Suppressor macrophage treated with lipopolysaccharide for 1 hour (primary cell): Measurements from ENCODE around the gene XAB2.

Experiments used
- DNase-seq, 3 donors: peaks; one replicate each; pipeline ENCODE4 v3.0.0-alpha.2; 2020 to 2022

The XAB2 gene

DNA sequence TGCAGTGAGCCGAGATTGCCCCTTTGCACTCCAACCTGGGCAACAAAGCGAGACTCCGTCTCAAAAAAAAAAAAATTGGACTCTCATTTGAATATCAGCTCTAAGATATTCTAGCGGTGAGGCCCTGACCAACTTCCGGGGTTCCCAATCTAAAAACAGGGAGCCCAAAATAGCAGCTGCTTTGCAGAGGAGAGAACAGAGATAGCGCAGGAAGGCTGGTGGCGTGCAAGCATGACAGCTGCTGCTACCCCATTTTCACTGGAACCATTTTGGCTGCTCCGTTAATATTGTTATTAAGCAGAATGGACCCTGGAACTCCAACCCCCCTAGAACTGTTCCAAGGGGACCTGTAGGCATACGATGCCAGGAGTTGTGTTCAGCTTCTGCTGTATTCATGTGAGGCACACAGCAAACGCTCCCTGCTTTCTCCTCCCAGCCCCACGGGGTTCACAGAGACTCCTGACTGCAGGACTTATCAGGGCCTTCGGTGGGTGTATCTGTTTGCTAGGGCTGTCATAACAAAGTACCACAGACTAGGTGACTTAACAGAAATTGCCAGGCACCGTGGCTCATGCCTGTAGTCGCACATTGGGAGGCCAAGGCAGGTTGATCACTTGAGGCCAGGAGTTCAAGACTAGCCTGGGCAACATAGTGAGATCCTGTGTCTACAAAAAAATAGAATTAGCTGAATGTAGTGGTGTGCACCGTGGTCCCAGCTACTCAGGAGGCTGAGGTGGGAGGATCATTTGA is 19.1 kb upstream of the XAB2 start:
- no peak for DNase-seq

DNA sequence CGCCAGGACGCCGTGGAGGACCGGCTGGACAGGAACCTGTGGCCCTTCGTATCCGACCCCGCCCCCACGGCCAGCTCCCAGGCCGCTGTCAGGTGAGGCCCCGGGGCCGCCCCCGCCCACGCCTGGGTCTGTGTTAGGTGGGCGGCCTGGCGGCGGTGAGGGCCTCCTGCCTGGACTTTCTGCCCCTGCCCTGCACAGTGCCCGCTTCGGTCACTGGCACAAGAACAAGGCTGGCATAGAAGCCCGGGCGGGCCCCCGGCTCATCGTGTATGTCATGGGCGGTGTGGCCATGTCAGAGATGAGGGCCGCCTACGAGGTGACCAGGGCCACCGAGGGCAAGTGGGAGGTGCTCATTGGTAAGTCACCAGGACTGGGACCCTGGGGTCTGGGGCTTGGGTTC is 17.8 kb upstream of the XAB2 start:
- no peak for DNase-seq

DNA sequence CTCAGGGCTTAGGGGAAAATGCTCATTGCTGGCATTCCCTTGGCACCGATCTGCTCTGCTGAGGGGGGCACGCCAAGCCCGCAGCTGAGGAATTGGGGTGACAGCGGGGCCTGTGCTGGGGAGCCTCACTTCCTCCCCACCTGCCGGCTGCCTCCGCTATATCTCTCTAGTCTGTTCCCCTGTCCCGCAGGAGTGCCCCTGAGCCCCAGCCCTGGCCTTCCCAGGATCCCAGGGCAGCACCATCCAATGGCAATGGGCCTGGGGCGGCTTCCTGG is 17.0 kb upstream of the XAB2 start:
- DNase-seq = no peak

DNA sequence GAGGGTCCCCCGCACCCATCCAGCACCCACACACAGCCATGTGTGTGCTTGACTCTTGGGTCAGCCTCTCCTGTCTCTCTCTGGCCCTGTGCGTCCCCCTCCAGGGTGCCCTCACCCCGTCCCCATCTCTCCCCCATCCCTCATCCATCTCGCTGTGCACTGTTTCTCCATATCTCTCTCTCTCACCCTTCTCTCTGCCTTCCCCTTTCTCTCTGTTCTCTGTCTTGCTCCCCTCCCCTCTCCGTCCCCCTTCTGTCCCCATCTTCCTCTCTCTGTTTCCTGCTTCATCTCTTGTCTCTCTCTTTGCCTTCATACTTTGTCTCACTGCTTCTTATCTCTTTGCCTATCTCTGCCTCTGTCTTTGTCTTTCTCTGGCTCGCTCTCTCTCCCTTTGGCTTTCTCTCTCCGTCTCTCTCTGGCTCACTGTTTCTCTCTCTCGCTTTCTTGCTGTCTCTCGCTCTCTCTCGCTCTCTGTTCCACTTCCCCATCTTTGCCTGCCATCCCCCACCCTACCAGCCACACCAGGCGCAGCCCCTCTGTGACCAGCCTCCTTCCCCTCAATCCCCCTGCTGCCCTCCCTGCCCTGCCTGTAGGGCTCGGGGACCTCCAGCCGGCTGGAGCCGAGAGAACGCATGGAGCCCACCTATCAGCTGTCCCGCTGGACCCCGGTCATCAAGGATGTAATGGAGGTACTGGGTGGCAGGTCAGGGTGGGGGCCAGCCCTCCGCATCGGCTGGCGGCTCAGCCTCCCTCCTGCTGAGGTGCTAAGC is 16.5 kb upstream of the XAB2 start:
- no peak for DNase-seq

DNA sequence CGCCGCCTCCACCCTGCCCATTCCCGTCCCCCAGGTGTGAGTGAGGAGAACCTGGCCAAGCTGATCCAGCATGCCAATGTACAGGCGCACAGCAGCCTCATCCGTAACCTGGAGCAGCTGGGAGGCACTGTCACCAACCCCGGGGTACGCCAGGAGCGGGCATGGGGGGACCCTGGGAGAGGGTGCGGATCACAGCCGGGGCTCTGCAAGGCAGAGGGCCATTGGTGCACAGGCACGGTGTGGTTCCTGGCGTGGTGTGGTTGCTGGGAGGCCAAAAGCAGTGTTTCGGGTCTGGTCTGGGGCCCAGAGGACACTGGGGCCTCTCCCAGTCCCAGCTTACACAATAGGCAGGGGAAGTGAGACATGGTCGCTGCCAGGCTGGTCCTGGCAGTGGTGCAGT is 15.8 kb upstream of the XAB2 start:
- DNase-seq = peak; percentile 29 to 48 (median 45)

DNA sequence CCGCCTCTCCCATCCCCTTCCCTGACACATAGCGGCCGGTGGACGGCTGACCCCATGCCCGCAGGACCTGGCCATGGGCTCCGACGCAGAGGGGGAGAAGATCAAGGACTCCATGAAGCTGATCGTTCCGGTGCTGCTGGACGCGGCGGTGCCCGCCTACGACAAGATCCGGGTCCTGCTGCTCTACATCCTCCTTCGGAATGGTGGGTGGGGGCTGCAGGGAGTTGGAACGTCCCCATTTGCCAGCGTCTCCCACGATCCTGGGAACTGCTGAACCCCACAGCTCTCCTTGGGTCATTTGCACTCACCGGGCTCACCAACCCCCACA is 15.2 kb upstream of the XAB2 start:
- no peak for DNase-seq

DNA sequence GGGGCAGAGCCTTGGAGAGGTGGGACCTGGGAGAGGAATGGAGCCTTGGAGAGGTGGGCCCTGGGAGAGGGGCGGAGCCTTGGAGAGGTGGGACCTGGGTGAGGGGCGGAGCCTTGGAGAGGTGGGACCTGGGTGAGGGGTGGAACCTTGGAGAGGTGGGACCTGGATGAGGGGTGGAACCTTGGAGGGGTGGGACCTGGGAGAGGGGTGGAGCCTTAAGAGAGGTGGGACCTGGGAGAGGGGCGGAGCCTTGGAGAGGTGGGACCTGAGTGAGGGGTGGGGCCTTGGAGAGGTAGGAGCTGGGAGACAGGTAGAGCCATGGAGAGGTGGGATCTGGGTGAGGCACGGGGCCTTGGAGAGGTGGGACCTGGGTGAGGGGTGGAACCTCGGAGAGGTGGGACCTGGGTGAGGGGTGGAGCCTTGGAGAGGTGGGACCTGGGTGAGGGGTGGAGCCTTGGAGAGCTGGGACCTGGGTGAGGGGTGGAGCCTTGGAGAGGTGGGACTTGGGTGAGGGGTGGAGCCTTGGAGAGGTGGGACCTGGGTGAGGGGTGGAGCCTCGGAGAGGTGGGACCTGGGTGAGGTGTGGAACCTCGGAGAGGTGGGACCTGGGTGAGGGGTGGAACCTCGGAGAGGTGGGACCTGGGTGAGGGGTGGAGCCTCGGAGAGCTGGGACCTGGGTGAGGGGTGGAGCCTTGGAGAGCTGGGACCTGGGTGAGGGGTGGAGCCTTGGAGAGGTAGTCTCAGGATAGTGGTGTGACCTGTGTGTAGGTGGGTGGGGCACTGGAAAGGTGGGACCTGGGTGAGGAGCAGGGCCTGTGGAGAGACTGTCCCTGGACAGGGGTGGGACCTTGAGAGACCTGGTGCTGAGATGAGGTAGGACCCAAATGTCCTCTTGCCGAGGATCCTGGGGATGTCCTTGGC is 14.5 kb upstream of the XAB2 start:
- DNase-seq = peak; percentile 43 to 66 (median 43)

DNA sequence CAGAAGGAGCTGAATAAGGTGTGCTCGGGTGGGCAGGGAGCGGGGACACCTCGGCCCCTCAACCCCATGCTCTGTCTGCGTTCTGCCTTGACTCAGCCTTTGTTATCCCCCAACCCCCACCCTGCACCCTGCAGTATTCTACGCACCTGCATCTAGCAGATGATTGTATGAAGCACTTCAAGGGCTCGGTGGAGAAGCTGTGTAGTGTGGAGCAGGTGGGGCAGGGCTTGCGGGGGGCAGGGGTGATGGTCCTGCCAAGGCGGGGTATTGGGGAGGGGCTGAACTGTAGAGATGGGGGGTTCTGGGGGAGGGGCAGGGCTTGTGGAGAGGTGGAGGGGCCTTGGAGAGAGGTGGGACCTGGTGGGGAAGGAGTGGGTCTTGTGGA is 13.7 kb upstream of the XAB2 start:
- DNase-seq = no peak

DNA sequence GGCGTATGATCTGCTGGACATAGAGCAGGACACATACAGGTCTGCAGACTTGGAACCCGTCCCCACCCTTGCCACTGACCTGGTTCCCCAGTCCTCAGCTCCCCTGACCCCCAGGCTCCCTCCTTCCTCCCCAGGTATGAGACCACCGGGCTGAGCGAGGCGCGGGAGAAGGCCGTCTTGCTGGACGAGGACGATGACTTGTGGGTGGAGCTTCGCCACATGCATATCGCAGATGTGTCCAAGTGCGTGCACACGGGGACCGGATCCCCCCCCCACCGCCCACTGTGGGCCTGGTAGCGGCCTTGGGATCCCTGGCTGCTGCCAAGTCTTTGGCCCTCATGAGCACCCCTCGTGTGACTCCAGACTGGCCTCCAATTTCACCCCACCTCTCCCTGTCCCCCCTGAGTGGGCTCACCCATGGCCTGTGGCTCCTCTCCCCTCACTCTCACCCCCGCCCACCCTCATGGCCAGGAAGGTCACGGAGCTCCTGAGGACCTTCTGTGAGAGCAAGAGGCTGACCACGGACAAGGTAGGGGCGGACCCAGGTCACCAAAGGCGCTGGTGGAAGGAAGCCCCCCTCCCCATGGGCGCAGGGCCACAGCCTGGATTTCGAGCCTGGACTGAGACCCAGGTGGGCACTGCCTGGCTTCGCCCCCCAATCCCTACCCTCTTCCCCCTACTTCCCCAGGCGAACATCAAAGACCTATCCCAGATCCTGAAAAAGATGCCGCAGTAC is 13.1 kb upstream of the XAB2 start:
- DNase-seq = no peak

DNA sequence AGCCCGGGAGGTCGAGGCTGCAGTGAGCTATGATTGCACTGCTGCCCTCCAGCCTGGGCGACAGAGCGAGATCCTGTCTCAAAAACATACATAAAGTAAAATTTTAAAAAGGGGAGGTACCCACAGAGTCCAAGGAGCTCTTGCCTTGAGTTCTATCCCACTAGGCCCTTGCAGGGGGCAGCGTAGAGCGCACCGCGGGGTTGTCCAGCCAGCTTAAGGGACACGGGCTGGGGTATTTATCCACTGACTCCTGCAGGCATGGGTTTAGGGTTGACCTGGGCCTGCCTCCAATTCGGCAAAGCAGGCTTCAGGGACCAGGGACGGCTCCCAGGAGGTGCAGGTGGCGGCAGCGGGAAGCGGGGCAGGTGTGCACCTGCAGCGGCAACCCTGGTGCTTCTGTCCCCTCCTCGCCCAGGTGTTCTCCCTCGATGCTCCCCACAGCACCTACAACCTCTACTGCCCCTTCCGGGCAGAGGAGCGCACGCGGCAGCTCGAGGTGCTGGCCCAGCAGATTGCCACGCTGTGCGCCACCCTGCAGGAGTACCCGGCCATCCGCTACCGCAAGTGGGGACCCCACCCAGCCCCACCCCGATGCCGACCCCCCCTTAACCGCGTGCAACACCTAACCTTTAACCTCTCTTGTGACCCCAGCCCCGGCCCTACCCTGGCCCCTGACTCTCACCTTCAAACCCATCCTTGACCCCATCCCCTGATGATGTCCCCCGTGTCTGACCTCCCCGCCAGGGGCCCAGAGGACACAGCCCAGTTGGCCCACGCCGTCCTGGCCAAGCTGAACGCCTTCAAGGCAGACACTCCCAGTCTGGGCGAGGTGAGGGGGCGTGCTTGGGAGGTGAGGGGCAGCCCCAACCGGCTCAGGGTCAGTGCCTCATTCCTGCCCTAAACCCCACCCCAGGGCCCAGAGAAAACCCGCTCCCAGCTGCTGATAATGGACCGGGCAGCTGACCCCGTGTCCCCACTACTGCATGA is 12.2 kb upstream of the XAB2 start:
- DNase-seq = no peak

DNA sequence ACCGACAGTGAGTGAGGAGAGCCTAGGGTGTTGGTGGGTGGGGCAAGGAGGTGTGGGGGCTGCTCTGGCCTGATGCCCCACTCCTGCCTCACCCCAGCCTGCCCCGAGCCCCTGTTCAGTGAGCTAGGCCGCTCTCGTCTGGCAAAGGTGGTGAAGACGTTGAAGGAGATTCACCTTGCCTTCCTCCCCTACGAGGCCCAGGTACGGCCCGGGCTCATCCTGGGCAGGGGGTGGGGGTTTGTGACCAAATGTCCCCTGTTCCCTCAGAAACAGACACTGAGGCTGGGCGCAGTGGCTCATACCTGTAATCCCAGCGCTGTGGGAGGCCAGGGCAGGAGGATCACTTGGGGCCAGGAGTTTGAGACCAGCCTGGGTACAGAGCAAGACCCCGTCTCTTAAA is 11.5 kb upstream of the XAB2 start:
- DNase-seq = no peak

DNA sequence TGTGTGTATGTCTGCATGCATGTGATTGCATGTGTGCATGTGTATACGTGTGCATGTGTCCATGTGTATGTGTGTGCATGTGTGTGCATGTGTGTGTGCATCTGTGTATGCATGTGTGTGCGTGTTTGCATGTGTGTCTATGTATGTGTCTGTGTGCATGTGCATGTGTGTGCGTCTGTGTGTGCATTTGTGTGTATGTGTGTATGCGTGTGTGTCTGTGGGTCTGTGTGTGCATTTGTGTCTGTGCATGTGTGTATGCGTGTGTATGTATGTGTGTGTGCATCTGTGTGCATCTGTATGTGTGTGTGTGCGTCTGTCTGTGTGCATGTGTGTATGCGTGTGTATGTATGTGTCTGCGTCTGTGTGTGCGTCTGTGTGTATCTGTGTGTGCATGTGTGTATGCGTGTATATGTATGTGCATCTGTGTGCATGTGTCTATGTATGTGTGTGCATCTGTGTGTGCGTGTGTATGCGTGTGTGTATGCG is 10.6 kb upstream of the XAB2 start:
- no peak for DNase-seq

DNA sequence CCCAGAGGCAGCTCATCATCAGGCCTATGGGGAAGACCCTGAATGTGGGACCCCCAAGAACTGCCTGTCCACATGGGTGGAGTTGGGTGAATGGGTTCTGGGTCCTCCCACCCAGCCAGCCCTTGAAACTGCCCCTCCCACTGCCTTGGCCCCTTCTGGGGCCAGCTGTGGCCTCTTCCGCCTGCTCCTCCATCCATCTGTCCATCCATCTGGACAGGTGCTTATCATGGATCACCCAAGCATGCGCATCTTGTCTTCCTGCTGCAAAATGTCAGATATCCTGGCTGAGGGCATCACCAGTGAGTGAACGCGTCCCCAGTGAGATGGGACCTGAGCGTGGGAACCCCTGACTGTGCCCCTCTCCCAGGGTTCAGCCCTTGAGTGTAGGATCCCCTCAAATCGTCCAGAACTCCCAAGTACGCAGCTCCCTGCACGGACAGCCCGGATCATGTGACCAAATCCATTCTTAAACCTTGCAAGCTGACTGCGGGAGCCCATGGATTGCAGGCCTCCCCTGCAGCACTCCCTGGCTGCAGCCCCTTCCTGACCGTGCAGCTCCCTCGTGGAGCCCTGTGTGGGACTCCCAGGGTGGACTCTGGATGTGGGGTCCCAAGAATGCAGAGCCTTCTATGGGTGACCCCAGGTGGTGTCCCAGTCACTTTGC is 9.6 kb upstream of the XAB2 start:
- no peak for DNase-seq

DNA sequence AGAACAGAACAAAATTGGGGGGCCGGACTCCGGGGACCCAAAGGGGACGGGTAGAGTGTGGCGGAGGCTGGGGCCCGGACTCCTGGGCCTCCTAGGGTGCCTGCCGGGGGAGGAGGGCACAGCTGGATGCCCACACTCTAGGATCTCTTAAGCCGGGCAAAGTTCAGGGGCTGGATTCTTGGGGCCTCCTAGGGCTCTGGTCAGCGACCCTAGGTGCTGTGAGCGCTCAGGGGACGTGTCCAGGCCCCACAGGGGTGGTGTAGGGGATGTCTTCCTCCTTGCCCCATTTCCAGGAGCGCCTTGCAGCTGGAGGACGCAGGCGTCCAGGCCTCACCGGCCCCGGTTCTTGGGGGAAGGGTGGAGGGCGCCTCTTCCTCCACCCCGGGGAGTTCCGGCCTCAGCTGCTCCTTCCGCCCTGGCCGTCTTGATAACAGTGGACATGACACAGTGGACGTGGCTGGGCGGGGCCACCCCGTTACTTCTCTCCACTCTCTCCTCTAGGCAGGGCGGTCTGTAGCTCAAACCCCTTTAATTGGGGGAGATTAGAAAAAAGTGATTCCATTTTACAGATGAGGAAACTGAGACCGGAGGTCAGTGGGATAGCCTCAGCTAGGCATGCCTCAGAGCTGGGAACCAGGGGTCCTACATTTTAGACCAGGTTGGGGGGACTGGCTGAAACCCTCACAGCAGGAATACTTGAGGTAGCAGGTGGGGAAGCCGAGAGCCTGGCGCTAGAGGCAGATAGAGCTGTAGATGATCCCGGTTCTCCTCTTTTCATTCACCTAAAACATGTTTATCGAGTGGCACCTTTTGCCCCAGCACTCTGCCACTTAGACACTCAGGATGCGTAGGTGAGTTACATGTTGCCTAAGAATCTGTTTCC is 8.3 kb upstream of the XAB2 start:
- peak; percentile 76 to 90 (median 82) for DNase-seq

DNA sequence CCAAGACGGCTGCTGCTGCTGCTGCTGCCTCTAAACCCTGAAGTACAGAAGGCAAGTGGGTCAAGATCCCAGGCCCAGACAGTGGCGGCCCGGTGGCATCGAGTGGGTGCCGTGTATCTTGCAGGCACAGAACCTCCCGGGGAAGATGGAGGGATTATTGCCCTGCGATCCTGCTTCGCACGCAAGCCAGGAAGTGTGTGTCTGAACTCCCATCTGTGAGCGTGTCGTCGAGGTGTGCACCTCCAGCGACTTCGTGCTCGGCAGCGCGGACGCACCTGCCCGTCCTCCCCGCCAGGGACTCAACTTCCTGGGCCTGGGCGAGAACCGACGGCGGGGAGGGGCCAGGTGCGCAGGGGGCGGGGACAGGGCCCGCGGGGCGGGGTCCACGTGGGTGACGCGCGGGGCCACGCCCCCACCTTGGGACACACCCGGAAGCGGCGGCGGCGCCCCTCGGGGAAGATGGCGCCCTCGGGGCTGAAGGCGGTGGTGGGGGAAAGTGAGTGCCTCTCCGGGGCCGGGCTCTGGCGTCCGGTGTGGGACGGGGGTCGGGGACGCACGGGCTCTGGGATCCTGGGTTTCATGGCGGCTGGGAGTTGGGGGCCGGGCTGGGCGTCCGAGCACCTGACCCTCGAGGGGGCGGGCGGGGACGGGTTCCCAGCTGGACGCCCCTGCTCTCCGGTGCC is 7.5 kb upstream of the XAB2 start, which contains the start of gene STXBP2:
TSS of gene STXBP2 (plus strand) at position 420 of the 683 bp plus-strand sequence. CDS start at position 460, 40 bp downstream.
- peak; percentile 75 to 94 (median 86) for DNase-seq

DNA sequence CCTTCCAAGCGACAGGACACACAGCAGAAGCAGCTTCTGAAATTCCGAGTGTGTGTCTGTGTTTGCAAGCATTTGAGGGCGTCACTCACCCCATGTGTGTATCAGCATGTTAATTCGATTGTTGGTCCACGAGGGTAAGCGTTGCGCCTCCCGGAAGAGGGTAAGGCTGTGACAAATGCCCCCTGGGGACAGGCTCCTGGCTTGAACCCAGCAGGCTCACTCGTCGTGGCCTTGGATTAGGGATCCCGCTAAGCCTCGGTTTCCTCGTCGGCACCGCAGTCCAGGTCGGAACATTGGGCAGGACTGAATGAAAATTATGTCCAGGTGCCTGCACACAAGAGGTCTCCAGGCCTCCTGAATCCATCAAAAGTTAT is 7.0 kb upstream of the XAB2 start:
- no peak for DNase-seq

DNA sequence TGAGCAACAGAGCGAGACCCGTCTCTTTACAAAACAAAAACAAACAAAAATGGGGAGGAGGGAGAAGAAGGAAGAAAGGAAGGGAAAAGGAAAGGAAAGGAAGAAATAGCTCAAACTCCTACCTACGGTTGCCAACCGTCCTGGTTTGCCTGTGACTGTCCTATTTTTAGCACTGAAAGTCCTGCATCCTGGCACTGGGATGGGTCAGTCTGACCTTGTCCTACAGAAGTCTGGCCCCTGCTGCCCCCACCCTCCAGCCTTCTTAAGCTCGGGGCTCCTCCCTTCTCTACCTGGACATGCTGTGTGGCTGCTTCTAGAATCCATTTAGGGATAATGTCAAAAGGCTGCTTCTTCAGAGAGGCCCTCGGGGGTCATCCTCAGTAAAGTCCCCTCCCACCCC is 6.3 kb upstream of the XAB2 start:
- DNase-seq = no peak

DNA sequence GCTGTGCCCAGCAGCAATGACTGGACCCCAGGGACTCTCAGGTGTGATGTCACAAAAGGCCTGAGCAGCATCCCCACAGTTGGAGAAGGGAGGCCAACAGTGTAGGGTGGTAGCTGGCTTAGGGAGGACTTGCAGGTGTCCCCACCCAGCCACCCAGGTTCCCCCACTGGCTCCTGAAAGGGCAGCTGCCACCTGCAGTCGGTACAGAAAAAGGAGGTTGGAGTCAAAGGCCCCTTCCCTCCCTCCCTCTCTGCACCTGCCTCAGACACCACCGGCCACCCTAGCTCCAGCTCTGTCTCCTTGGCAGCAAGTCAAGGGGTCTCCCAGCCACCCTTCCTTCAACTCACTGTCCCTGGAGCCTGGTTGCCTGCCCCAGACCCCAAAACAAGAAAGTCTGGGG is 4.4 kb upstream of the XAB2 start, which contains the start of gene PCP2:
TSS of gene PCP2 (minus strand) at position 22 of the 400 bp plus-strand sequence. CDS start 262 bp downstream, outside the sequence.
- DNase-seq = no peak
